OCI-LY1 (cell line): ENCODE data around the gene PLEKHA8.

ENCODE experiments used
- CTCF ChIP-seq: fragments of 200-600 bp; sonication (generic), shearing (Covaris generic); IDR thresholded peaks from 2 replicates; pipeline ENCODE4 v1.5.1; 2017; ENCODE audit warnings: mild to moderate bottlenecking, antibody characterized with exemption, low read length, moderate library complexity, mixed read lengths
- EZH2 ChIP-seq: fragments of 200-600 bp; sonication (generic), shearing (Covaris generic); IDR thresholded peaks from 2 replicates; pipeline ENCODE4 v1.8.0; 2017; ENCODE audit warnings: borderline replicate concordance, mixed run types, mild to moderate bottlenecking, antibody characterized with exemption, low read length, moderate library complexity, mixed read lengths

GRCh38 chr7:30036220-30036619, 8.0 kb downstream of the PLEKHA8 start:
- TF ChIP-seq CTCF (no peak), EZH2 (no peak)
